CD4-positive, alpha-beta T cell treated with Interleukin-15 for 4 hours (primary cell): ENCODE data around the gene B3GAT1.
"Not testable (repeated sequence)": the region's sequence is repeated elsewhere in the genome, so short reads cannot be mapped to it uniquely, and the experiment has no call there.

Source experiments
- DNase-seq: peaks from one replicate; pipeline ENCODE4 v3.0.0-alpha.2; 2020; ENCODE audit warnings: low spot score

The B3GAT1 gene

GRCh38 chr11:134355136-134355535, 56.9 kb downstream of the B3GAT1 start:
- DNase-seq, result no peak

- no peak for DNase-seq
Observed at GRCh38 chr11:134352111-134352510, 59.9 kb downstream of the B3GAT1 start.

GRCh38 chr11:134350381-134350780, 61.7 kb downstream of the B3GAT1 start:
- DNase-seq, result no peak

- DNase-seq, result no peak
Observed at GRCh38 chr11:134349802-134350355, 62.2 kb downstream of the B3GAT1 start.

GRCh38 chr11:134349109-134349801, 62.8 kb downstream of the B3GAT1 start:
- peak; percentile 28 for DNase-seq

- no peak for DNase-seq
Observed at GRCh38 chr11:134347441-134347840, 64.6 kb downstream of the B3GAT1 start.

GRCh38 chr11:134346976-134347350, 65.1 kb downstream of the B3GAT1 start:
- no peak for DNase-seq

- DNase-seq, result no peak
Observed at GRCh38 chr11:134346101-134346975, 65.7 kb downstream of the B3GAT1 start.

GRCh38 chr11:134345237-134345550, 66.8 kb downstream of the B3GAT1 start:
- DNase-seq, result no peak

- DNase-seq, result not testable (repeated sequence)
Observed at GRCh38 chr11:134344497-134345236, 67.4 kb downstream of the B3GAT1 start.

GRCh38 chr11:134343646-134344045, 68.4 kb downstream of the B3GAT1 start:
- DNase-seq, result no peak

- no peak for DNase-seq
Observed at GRCh38 chr11:134342572-134343340, 69.3 kb downstream of the B3GAT1 start.

- DNase-seq, result no peak
Observed at GRCh38 chr11:134341805-134342571, 70.1 kb downstream of the B3GAT1 start.

GRCh38 chr11:134340354-134340964, 71.6 kb downstream of the B3GAT1 start:
- no peak for DNase-seq

GRCh38 chr11:134339756-134340155, 72.3 kb downstream of the B3GAT1 start:
- DNase-seq, result no peak

GRCh38 chr11:134338654-134339053, 73.4 kb downstream of the B3GAT1 start:
- no peak for DNase-seq

GRCh38 chr11:134338068-134338467, 74.0 kb downstream of the B3GAT1 start:
- no peak for DNase-seq

GRCh38 chr11:134337051-134337450, 75.0 kb downstream of the B3GAT1 start:
- DNase-seq, result no peak

- DNase-seq, result no peak
Observed at GRCh38 chr11:134334796-134335571, 77.1 kb downstream of the B3GAT1 start.

- DNase-seq, result no peak
Observed at GRCh38 chr11:134333946-134334345, 78.1 kb downstream of the B3GAT1 start.
